D341Med (cell line): ENCODE measurements around the gene CORIN.

Source experiments
- DNase-seq: peaks from one replicate; pipeline ENCODE4 v3.0.0; 2012; ENCODE audit warnings: low spot score

The CORIN gene

DNA sequence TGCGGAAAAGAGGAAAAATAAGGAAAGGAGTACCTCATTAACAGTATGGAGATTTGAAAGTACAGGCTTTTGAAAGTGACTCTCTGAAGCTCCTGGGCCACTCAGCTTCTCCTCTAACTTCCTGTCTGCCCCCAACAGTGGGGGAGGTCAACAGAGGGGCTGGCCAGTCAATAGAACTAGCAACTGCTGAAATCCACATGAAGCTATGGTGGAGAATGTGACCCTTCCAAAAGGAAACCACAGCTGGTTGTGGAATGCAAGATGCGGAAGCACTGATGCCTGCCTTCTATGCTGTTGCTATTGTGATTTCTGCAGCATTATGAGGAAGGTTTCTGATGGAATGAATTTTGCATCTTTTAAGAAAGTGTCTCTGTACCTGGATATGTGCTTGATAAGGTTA is 2.4 kb downstream of the CORIN start:
- no peak for DNase-seq

DNA sequence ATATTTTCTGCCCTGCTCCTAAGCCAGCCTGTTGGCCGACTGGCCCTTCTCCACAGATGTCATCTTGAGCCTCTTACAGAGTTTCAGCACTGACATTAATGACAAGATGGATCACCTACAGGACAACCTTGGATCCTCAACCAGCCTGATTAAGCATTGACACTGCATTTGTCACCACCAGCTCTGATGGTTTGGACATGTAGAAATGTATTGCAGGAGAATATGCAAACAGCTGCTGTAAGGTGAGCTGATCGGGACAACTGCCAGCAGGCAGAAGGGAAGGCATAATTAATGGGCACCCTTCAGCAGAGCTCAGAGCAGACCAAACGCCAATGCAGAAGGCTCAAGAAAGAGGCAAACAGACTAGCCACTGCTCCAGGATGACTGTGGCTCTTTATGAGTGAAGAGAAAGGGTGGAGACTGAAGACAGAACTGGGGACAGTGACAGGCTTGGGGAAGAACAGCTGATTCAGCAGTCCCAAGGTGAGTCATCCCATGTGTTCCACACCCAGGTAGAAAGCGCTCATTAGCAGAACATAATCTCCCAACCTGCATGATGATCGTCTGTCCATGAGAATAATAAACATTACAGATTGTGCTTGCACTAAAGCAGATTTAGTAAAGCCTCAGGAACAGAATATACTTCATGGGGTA is 6.7 kb downstream of the CORIN start:
- DNase-seq: no peak

DNA sequence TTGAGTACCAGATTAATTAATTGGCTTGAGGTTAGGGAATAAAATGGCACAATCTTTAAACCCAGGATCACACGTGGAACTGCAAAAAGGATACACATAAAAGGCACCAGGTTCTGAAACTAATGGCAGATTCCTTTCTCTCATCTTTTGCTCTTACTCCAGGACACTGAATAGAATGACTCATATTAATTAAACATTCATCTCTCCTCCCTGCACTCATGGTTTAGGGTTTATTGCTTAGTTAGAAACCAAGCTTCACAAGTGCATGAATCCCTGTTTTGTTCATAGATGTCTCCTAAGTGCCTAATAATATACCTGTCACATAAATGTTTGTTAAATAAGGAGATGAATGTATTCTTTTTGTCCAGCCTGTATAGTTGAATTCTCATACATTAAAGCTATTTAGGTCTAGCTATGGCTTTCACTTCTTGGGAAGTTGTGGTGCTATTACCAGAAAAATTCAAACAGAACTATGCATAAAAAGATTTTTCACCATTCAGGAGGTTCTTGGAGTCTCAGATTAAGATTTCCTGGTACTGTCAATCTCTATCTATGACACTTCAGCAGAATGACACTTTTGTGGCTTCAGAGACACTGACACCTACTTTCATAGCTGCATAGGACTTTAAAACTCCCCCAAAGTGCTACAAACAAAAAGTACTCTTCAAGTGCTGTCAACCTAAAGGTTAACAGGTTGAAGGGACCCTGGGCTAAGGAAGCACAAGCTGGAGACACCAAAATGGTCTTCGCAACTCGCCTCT is 7.4 kb downstream of the CORIN start:
- no peak for DNase-seq

DNA sequence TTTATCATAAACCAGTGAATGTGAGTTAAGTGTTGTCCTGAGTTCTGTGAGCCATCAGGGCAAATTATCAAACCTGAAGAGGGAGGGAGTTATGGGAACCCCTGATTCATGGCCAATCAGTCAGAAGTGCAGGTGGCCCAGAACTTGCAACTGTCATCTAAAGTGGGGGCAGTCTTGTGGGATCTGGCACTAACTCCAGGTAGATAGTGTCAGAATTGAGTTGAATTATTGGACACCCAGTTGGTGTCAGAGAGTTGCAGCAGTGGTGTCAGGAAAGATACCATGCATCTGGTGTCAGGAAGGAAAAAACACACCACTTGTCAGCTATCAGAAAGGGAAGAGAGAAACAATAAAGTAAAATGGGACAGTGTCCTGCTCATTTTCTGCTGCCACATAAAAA is 8.4 kb downstream of the CORIN start:
- no peak for DNase-seq

DNA sequence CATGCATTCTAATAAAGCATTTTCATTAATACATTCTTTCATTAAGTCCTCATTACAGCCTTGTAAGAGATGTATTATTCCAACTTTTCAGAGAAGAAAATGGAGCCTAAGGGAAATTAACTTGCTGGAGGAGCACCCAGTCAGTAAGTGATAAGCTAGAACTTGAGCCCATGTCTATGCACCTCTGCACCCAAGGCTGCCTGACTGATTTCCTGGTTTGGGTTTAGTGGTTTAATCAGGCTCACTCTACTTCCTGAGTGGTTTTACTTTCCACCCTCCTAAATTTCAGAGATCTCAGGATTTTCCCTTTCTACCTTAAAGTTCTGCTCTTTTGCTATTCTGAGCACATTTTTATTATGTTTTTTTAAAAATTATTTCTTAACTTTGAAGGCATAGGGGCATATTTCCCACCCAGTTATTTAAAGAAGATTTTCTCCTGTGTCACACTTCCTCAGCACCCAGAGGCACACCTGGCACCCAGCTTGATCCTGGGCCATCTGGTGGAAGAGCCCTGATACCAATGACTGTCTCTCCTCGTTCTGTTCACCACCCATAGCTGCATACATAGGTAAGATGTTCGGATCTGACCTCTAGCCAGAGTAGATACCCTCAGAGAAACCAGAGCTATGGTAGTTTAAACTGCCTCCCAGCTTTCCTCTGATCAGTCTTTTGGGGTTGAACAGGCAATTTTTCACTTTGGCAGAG is 10.4 kb downstream of the CORIN start:
- peak; percentile 33 for DNase-seq

DNA sequence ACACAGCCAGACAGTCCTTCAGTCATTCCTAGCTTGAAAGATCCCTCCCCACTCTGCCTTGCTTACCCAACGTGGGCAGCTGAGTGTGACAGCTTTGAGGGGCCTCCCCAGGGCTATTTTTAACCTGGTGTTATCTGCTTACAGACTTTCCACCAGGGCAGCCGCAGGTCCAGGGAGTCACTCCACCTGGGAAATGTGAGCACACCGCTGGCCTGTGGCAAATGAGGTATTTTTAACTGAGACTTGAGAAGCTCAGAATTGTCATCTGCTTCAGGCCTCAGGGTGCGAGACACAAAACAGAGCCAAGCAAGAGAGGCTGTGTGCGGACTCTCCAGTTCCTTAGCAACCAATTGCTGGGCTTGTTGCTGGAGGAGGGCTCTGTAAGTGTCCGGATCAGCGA is 13.0 kb downstream of the CORIN start:
- no peak for DNase-seq

- no peak for DNase-seq
These were observed 18.7 kb downstream of the CORIN start for GRCh38 chr4:47819178-47819577.

- no peak for DNase-seq
These were observed 20.6 kb downstream of the CORIN start for GRCh38 chr4:47817275-47817674.

GRCh38 chr4:47816748-47817147 is 21.1 kb downstream of the CORIN start:
- DNase-seq: no peak

DNA sequence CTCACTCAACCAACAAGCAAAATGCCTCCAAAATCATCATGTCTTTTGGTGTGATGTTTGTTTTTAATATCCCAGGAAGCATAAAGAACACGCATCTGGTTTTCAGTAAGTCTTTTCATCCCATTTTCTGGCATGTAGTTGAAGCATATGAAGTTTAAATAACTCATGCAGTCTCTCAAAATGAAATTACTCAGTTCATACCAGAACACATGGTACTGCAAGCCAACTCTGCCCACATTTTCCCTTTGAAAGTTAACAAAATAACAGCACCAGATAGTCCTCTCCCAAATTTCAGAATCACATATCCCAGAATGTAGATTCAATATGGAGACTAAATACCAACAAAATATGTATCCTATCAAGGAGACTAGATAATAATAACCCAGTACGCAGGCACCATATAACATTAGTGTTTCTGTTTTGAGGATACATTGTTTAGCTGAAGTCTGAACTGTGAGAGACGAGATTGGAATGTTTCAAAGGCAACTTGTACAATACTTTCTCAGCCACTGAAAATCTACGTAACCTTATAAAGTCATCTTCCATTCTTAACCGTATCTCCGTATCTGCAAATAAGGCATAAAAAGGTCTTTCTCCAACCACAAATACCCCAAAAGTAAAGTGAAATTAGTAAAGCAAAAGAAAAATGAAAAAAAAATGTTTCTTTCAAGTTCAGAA is 23.1 kb downstream of the CORIN start:
- DNase-seq: no peak

- no peak for DNase-seq
These were observed 28.1 kb downstream of the CORIN start for GRCh38 chr4:47809654-47810203.

- DNase-seq: no peak
These were observed 33.3 kb downstream of the CORIN start for GRCh38 chr4:47804598-47804997.

GRCh38 chr4:47801481-47802002 is 36.3 kb downstream of the CORIN start:
- no peak for DNase-seq

GRCh38 chr4:47798165-47798564 is 39.7 kb downstream of the CORIN start:
- DNase-seq: no peak

DNA sequence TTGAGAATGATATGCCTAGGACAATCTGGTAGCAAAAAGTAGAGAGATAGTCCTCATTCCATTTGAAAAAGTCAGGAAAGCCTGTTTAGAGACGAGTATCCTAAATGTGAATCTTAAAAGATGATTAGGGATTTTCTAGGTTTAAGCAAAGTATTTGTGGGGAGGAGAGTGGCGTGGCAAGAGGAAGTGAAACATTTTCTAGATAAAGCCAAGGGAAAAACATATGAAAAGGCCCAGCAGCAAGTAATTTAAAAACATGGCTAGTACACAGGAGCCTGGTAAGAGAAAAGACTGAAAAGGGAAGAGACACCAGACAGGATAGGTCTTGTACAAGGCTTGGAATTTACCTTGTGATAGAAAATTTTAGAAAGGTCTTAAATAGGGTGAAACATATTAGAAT is 45.9 kb downstream of the CORIN start:
- no peak for DNase-seq

DNA sequence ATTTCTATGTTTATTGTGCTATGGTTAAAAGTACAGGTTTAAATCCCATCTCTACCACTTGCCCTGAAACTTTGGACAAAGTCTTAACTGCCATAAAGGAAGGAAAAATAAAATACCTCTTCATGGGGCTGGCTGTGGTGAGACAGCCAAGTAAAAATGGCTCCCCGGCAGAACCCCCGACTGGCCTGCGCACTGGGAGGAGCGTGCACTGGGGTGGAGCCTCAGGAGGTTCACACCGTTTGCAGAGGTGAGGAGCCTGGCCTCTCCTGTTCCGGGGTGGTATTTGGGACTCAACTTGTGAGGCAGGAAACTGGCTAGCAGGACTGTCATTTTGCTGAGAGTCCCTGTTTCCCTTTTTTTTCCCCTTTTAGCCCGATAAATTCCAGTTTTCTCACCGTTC is 47.8 kb downstream of the CORIN start:
- DNase-seq: no peak

GRCh38 chr4:47788126-47788525 is 49.7 kb downstream of the CORIN start:
- no peak for DNase-seq

GRCh38 chr4:47786958-47787370 is 50.9 kb downstream of the CORIN start:
- DNase-seq: no peak

DNA sequence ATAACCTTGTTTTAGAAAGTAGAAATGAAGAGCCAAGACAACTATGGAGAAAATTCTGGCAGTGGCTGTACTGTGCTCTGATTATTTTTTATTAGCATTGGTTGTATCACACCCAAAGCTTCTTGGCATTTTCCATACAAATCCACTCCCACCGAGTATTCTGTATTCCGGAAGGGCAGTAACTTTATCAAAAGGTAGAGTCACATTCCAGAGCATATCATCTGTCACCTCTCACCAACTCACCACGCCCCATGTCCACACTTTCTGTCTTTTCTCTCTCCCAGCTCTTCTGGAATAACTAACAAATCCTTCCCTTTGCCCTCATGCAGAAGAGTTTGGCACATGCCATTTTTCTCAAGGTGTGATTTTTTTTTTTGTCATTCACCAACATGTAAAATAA is 52.7 kb downstream of the CORIN start:
- DNase-seq: no peak

DNA sequence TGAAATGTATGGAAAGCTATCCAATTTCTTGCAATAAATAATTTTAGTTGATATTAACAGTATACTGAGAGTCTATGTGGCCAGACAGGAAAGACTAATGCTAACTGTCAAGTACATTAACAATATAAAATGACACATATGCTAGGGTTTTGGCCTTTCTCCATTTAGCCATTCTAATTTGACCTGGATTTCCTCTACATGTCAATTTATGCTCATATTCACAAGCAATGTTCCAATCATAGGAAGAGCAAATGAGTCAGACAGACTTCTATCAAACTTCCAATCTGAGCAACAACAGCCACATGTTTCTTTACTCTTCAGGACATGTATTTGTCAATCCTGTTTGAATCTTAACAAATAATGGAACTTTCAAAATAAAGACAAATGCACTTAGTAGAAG is 53.6 kb downstream of the CORIN start:
- DNase-seq: no peak

GRCh38 chr4:47776353-47776752 is 61.5 kb downstream of the CORIN start:
- no peak for DNase-seq

DNA sequence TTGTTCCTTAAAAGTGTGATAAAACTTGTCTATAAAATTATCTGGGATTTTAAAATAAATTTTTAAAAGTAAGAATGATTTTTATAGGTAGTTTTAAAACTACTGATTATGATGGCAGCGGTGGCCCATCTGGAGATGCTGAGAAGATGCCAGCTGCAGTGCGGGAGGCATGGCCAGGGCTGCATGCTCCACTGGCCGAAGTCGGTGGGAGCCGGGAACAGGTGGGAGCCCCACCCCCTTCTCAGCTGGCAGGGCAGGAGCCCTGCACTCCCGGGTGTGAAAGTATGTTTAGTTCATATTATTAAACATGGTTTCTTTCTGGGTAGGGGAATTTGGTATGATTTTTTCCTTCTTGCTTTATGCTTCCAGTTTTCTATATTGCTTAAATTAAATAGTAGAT is 63.8 kb downstream of the CORIN start:
- no peak for DNase-seq
